Renal pelvis (tissue), 4 donors: ENCODE measurements around the gene DESI1. TPM values are rescaled to one million over a fixed set of nuclear protein-coding genes. Genes with fewer than 3 reads are reported as not detected.
"Not testable (repeated sequence)": the region's sequence is repeated elsewhere in the genome, so short reads cannot be mapped to it uniquely, and the experiment has no call there.

Source experiments
- DNase-seq: peaks from one replicate; pipeline ENCODE4 v3.0.0-alpha.2; 2013
- polyA plus RNA-seq, 3 donors: library from polyadenylated mRNA; unstranded; fragments of 120-200 nt; gene quantifications; one replicate each; pipeline ENCODE4 v1.2.1, GENCODE V29; 2013; ENCODE audit not compliant: insufficient read length in 3 of 3

DESI1 gene
- polyA plus RNA-seq, 3 donors: 25.0 to 34.8 (median 33.4) TPM

- DNase-seq: no peak
Observed at GRCh38 chr22:41641854-41642253, 21.0 kb upstream of the DESI1 start.

GRCh38 chr22:41638748-41639147 lies 17.9 kb upstream of the DESI1 start:
- no peak for DNase-seq

DNA sequence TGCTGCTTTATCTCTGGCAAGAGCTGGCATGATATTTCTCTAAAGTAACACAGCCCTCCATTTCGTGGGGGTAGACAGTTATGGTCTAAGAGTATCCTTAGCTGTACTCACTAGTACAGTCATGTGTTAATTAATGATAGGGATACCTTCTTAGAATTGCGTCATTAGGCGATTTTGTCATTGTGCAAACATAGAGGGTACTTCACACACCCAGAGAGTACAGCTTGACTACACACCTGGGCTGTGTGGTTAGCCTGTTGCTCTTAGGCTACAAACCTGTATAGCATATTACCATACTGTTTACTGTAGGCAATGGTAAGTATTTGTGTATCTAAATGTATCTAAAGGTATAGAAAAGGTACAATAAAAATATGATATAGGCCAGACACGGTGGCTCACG lies 17.3 kb upstream of the DESI1 start:
- DNase-seq: no peak

DNA sequence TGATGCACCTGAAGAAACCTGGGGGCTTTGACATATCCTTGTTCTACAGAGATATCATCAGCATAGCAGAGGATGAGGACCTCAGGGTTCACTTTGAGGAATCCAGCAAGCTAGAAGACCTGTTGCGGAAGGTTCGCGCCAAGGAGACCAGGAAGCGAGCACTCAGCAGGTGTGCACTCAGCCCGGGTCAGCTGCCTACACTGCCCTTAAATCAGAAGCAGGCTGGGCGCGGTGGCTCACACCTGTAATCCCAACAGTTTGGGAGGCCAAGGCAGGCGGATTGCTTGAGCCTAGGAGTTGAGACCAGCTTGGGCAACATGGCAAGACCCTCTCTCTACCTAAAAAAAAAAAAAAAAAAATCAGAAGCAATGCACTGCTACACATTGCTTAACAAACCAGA lies 16.8 kb upstream of the DESI1 start:
- DNase-seq: not testable (repeated sequence)

GRCh38 chr22:41636467-41636866 lies 15.6 kb upstream of the DESI1 start:
- no peak for DNase-seq

- DNase-seq: not testable (repeated sequence)
Observed at GRCh38 chr22:41634610-41635009, 13.8 kb upstream of the DESI1 start.

- not testable (repeated sequence) for DNase-seq
Observed at GRCh38 chr22:41631615-41632014, 10.8 kb upstream of the DESI1 start.

DNA sequence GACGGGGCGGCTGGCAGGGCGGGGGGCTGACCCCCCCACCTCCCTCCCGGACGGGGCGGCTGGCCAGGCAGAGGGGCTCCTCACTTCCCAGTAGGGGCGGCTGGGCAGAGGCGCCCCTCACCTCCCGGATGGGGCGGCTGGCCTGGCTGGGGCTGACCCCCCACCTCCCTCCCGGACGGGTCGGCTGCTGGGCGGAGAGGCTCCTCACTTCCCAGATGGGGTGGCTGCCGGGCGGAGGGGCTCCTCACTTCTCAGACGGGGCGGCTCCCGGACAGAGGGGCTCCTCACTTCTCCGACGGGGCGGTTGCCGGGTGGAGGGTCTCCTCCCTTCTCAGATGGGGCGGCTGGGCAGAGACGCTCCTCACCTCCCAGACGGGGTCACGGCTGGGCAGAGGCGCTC lies 10.3 kb upstream of the DESI1 start:
- DNase-seq: not testable (repeated sequence)

- no peak for DNase-seq
Observed at GRCh38 chr22:41625577-41625976, 4.7 kb upstream of the DESI1 start.

DNA sequence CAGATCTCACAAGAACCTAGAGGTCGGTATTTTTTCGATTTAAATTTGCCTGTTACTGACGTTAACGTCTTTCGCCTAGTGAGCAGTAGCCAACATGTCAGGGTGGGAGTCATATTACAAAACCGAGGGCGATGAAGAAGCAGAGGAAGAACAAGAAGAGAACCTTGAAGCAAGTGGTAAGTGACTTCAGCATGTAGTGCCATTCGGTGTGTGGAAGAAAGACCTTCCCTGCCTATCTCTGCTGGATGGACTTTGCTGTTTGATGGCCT lies 1.0 kb upstream of the DESI1 start:
- no peak for DNase-seq

- DNase-seq: peak; percentile 99
Observed at GRCh38 chr22:41621099-41621910, 462 bp upstream of the DESI1 start, which contains the start of gene XRCC6. TSS of gene XRCC6 (plus strand) at chr22:41621295. CDS start at chr22:41622005, 710 bp downstream.

DNA sequence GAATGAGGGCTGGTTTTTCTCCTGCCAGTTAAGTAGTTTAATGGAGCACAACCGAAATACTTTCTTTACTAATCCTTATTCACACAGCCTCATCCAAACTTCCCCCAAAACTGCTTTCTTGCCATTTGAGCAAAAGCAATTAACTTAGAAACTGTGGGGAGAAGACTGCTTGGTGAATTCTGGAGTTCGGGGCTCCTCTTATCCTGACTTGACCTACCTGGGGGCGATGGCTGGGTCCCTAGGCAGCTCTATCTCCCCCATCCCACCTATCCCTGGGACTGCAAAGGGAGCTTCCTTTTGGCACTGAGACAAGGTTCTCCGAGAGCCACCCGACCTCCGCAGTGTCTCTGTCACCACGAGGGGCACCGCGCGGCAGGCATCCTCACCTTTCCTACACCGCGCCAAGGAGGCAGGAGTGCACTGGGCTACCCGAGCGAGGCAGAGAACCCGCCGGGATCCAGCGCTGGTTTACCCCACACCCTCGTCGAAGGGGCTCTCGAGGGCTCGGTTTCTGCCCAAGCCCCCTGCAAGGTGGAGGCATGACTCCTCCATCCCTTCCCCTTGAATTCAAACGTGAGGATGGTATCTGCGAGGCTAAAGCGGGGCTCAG lies 759 bp downstream of the DESI1 start:
- peak; percentile 31 for DNase-seq

DNA sequence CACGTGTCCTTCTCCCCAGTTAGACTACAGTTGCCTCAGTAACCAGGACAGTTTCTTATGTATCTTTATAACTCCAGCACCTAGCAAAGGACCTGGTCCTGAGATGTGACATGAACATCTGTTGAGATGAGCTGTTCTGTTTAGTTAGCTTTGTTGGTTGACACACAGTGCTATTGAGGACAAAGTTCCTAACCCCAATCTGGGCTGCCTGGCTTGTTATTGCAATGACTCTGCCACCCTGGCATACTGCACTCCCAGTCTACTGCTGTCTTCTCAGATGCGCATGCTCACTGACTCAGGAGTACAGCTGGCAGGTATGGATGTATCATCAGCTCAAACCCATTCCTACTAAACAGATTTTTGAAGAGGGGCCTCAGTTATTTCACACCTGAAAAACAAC lies 7.4 kb downstream of the DESI1 start:
- no peak for DNase-seq

- DNase-seq: no peak
Observed at GRCh38 chr22:41612603-41613306, 8.1 kb downstream of the DESI1 start.

DNA sequence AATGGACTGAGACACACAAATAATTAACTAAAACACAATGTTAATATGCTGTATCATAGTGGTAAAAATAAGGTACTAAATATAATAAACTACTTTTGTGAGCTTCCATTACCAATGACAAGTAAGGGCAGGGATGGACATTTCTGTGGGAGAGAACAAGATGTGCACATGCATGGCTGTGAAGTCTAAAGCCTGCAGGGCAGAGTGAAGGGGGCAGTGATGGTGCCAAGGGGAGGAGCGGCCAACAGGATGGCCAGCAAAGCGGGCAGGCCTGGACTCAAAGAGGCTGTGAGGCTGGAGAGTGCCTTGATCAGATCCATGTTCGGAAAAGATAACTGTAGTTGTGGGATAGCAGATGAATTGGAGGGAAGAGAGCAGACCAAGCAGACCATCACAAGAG lies 12.5 kb downstream of the DESI1 start:
- DNase-seq: no peak

GRCh38 chr22:41603873-41604332 lies 16.9 kb downstream of the DESI1 start:
- no peak for DNase-seq

- DNase-seq: no peak
Observed at GRCh38 chr22:41600976-41601375, 19.9 kb downstream of the DESI1 start.

- no peak for DNase-seq
Observed at GRCh38 chr22:41598891-41599635, 21.8 kb downstream of the DESI1 start.

DNA sequence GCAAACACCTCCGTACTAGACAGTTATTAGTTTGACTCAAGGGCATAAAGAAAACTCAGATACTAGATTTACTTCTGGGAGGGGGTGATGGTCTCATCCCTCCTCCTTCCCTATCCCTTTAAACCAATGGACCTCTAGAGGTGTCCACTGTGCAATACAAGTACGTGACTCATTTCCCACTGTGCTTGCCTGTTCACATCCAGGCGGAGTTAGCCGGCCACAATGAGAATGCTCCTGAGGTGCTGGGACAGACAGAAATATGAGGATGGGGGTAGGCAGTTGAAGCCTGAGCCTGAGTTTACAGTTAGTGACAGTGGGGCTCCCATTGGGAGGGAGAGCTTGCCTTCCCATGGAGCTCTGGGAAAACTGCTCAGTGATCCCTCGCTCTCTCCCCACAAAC lies 22.8 kb downstream of the DESI1 start:
- no peak for DNase-seq

GRCh38 chr22:41597635-41597953 lies 23.2 kb downstream of the DESI1 start:
- no peak for DNase-seq

- peak; percentile 34 for DNase-seq
Observed at GRCh38 chr22:41596776-41597634, 23.8 kb downstream of the DESI1 start.
